ENCODE data around the gene PDPK1.
A peak's percentile ranks its signal among the peaks of the same experiment; 100 is the strongest.
"Not testable (repeated sequence)": the region's sequence is repeated elsewhere in the genome, so short reads cannot be mapped to it uniquely, and the experiment has no call there.

PDPK1 gene

GRCh38 chr16:2595393-2596205, 57.8 kb downstream of the PDPK1 start:
- no peak for DNase-seq

GRCh38 chr16:2596747-2597559, 59.1 kb downstream of the PDPK1 start:
- DNase-seq, result no peak

DNA sequence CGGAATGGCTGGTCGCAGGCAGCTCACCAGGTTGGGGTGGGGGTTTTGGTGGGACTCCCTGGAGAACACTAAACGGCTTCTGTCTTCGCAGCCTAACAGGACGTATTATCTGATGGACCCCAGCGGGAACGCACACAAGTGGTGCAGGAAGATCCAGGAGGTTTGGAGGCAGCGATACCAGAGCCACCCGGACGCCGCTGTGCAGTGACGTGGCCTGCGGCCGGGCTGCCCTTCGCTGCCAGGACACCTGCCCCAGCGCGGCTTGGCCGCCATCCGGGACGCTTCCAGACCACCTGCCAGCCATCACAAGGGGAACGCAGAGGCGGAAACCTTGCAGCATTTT, 59.7 kb downstream of the PDPK1 start:
- DNase-seq, result no peak

GRCh38 chr16:2598133-2598641, 60.4 kb downstream of the PDPK1 start:
- DNase-seq, result no peak

GRCh38 chr16:2598723-2599122, 60.9 kb downstream of the PDPK1 start:
- no peak for DNase-seq

DNA sequence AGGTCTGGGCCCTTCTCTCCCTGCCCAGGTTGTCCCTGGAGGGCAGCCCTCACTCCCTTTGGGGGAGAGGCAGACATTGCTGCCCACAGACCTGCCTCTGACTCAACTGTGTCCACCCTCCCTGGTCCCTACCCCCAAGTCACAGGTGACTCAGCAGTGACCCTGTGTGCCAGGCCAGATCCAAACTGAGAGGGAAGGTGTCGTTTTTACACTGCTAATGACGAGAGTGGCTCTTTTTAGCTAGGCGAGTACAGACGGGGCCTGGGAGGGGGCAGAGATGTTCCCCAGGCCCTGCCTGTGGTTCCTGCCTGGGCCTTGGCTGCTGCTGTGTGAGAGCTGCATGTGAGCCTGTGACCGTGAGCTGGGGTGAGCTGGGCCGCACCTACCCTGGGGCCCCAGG, 61.3 kb downstream of the PDPK1 start:
- DNase-seq, result not testable (repeated sequence)

- DNase-seq, result not testable (repeated sequence)
Measured at GRCh38 chr16:2599785-2600184, 62.0 kb downstream of the PDPK1 start.

DNA sequence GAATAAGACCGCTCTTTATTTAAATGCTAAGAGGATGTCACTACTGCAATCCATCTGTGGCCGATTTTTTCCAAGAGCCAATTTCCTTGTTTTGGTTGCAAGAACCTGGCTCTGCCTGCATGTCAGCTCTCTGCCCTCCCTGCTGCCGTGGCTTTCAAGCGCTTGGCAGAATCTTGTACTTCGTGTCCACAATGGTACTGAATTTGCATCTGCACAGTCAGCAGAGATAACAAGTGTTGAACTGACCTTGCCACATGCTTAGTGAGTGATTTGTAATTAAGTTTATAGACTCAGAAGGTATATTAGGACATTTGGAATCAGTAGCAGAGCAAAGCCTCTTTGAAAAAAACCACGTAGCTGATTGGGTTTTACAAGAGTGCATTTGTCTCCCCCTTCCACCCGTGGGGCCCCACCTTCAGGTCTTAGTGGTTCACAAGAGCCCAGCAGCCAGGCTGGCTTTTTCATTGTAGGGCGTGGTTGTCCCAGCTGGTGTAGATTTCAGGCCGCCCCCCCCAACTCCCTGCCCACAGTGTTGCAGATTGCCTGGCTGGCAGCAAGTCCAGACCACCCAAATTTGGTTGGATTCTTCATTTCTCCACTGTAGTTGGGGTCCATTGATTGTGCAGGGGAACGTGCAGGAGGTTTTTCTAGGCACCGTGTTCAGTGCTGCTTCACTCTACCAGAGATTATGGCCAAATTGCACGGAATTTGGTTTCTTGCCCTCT, 63.6 kb downstream of the PDPK1 start:
- DNase-seq, result not testable (repeated sequence)

GRCh38 chr16:2602175-2602574, 64.4 kb downstream of the PDPK1 start:
- not testable (repeated sequence) for DNase-seq

GRCh38 chr16:2603165-2604015, 65.6 kb downstream of the PDPK1 start:
- DNase-seq, result peak; percentile 44 to 64 (median 60)

- DNase-seq, result not testable (repeated sequence)
Measured at GRCh38 chr16:2604016-2604369, 66.2 kb downstream of the PDPK1 start.

- not testable (repeated sequence) for DNase-seq
Measured at GRCh38 chr16:2606820-2607219, 69.0 kb downstream of the PDPK1 start.

- DNase-seq, result not testable (repeated sequence)
Measured at GRCh38 chr16:2609345-2609744, 71.5 kb downstream of the PDPK1 start.

GRCh38 chr16:2609827-2610470, 72.1 kb downstream of the PDPK1 start:
- DNase-seq, result no peak

GRCh38 chr16:2610781-2611498, 73.1 kb downstream of the PDPK1 start:
- DNase-seq, result no peak

GRCh38 chr16:2611499-2611862, 73.7 kb downstream of the PDPK1 start:
- DNase-seq, result no peak

GRCh38 chr16:2611877-2612276, 74.1 kb downstream of the PDPK1 start:
- DNase-seq, result not testable (repeated sequence)

DNA sequence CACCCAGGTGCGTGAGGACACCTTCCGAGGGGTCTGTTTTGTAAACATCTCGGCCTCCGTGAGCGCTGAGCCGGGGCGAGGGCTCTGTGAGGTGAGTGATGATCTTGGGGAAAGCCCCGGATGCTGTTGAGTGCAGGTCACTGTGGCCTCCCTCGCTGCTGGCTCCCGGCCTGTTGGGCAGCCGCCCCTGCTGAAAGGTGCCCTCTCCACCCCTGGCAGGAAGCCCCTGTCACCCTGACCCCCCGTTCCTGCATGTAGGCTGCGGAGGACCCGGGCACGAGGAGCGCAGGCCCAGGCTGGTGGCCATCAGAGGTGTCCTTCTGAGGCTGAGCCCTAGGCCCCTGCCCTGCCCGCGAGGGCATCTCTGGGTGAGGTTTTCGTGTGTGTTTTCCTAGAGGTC, 75.4 kb downstream of the PDPK1 start:
- DNase-seq, result not testable (repeated sequence)

GRCh38 chr16:2614761-2615191, 77.0 kb downstream of the PDPK1 start:
- DNase-seq, result no peak

- not testable (repeated sequence) for DNase-seq
Measured at GRCh38 chr16:2618964-2619363, 81.1 kb downstream of the PDPK1 start.

- not testable (repeated sequence) for DNase-seq
Measured at GRCh38 chr16:2619628-2620027, 81.8 kb downstream of the PDPK1 start.
